ENCODE data around the gene TMEM115. TPM values are rescaled to one million over a fixed set of nuclear protein-coding genes. Genes with fewer than 3 reads are reported as not detected.

TMEM115 gene
- total and polyA plus RNA-seq, 10 of the 15 experiments (the other 5 are each of a cell fraction or from before 2014, with no cell fraction given), result 1.9 to 18.7 (median 13.2) TPM

- no peak overlapping the region for H3K4me2 ChIP-seq (ENCODE audit: control insufficient read depth, insufficient read depth)
- SMC1A ChIA-PET (ENCODE audit: uncharacterized antibody, unreplicated experiment), result no interaction called here
- no peak overlapping the region for H3K27ac ChIP-seq (ENCODE audit: control insufficient read depth, insufficient read depth)
- H3K79me2 ChIP-seq (ENCODE audit: control insufficient read depth, insufficient read depth, low read length), result peaks cover 38% of the 10 kb centered on the region
- no peaks in the 10 kb centered on the region for H3K27me3 ChIP-seq (replicated peaks in 1 of 2; ENCODE audit: control insufficient read depth in 2 of 2, insufficient read depth in 2 of 2, low read length in 1 of 2)
- CTCF ChIA-PET, result no interaction called here
- POLR2A ChIA-PET, result no interaction called here
- intact Hi-C loops (cut with micrococcal nuclease; ENCODE audit: unreplicated experiment), result no loop called here
- no peak overlapping the region for H2AFZ ChIP-seq (ENCODE audit: control insufficient read depth, low read depth, low read length)
- H3K36me3 ChIP-seq (ENCODE audit: control insufficient read depth in 2 of 2, insufficient read depth in 2 of 2, low read length in 1 of 2), result peaks cover 23 to 27% of the 10 kb centered on the region in 2 experiments
- H4K20me1 ChIP-seq (ENCODE audit: control insufficient read depth, insufficient read depth), result no peaks in the 10 kb centered on the region; the same call in 1 of the 2 replicates
- no TSS peak for BruUV-seq (replicated peaks)
- DNase-seq (ENCODE audit: low read depth, low spot score) (no peak), ATAC-seq (no peak), FAIRE-seq (no peak)
- TF ChIP-seq POLR2A (IDR thresholded peaks at IDR 0.05; ENCODE audit: low read depth, low read length) (peak; percentile 10; the same call in 1 of the 2 replicates), BRCA1 (IDR thresholded peaks at IDR 0.05; ENCODE audit: low read depth, low read length) (no peak)
- in situ Hi-C loops (cut with MboI), result loop anchor here (10.0 kb wide), 1 partner anchor 1064 kb away; the partner anchor contains the start of gene RBM15B
- WGBS (ENCODE audit: insufficient coverage, insufficient replicate concordance, low lambda C conversion rate, missing lambda C conversion rate), result 91% methylated on average over 10 of the region's 10 CpGs
- H3K4me3 ChIP-seq, result no peak overlapping the region
- peaks cover 12% of the 10 kb centered on the region for H3K4me1 ChIP-seq (ENCODE audit: control insufficient read depth, insufficient read depth, low read length)
- H3K9me3 ChIP-seq (replicated peaks; ENCODE audit: control insufficient read depth, insufficient read depth, low read length), result no peaks in the 10 kb centered on the region
- RAD21 ChIA-PET (ENCODE audit: unreplicated experiment), result interaction anchor here (1.4 kb wide), 1 partner anchor 31 kb away, joined by 3 read pairs; the partner anchor contains the start of genes HYAL3 and NAA80
- no peak overlapping the region for H3K9ac ChIP-seq (ENCODE audit: control insufficient read depth, insufficient read depth, low read length)
Measured at GRCh38 chr3:50330330-50330729, 29.0 kb downstream of the TMEM115 start.

- ChIA-PET POLR2A (interaction anchor here (0.7 to 3.0 kb wide), 6 partner anchors 10 to 262 kb away, joined by 3 to 58 read pairs (median 6); partner anchors contain the start of genes CYB561D2, HYAL3, NAA80 and NPRL2), RAD21 (ENCODE audit: unreplicated experiment) (interaction anchor here (1.4 to 3.4 kb wide), 3 partner anchors 9 to 29 kb away, joined by 3 to 21 read pairs (median 8); partner anchors contain the start of genes HYAL3 and NAA80), CTCF (interaction anchor here (1.0 to 2.0 kb wide), 8 partner anchors 9 to 214 kb away, joined by 3 to 12 read pairs (median 4); partner anchors contain the start of genes HYAL3 and NAA80), SMC1A (ENCODE audit: uncharacterized antibody, unreplicated experiment) (interaction anchor here (1.1 to 1.9 kb wide), 3 partner anchors 9 to 29 kb away, joined by 3 to 20 read pairs (median 4); partner anchors contain the start of genes HYAL3 and NAA80)
- in situ Hi-C loops (cut with MboI), result no loop called here
- peak; percentile 81 for DNase-seq (ENCODE audit: low read depth, low spot score)
- Histone ChIP-seq H3K4me2 (ENCODE audit: control insufficient read depth, insufficient read depth) (peak within 1 kb of the TSS; percentile 93), H4K20me1 (ENCODE audit: control insufficient read depth, insufficient read depth) (no peaks in the 10 kb centered on the region), H3K36me3 (ENCODE audit: control insufficient read depth in 2 of 2, insufficient read depth in 2 of 2, low read length in 1 of 2) (peaks cover 16 to 26% of the 10 kb centered on the region in 2 experiments), H2AFZ (ENCODE audit: control insufficient read depth, low read depth, low read length) (peak within 1 kb of the TSS; percentile 76), H3K4me3 (peak within 1 kb of the TSS; percentile 90), H3K27me3 (replicated peaks in 1 of 2; ENCODE audit: control insufficient read depth in 2 of 2, insufficient read depth in 2 of 2, low read length in 1 of 2) (no peaks in the 10 kb centered on the region), H3K79me2 (ENCODE audit: control insufficient read depth, insufficient read depth, low read length) (peaks cover 17% of the 10 kb centered on the region), H3K4me1 (ENCODE audit: control insufficient read depth, insufficient read depth, low read length) (peaks cover 3% of the 10 kb centered on the region; the same call in 1 of the 2 replicates), H3K9me3 (replicated peaks; ENCODE audit: control insufficient read depth, insufficient read depth, low read length) (no peaks in the 10 kb centered on the region), H3K27ac (ENCODE audit: control insufficient read depth, insufficient read depth) (peak within 1 kb of the TSS; percentile 69), H3K9ac (ENCODE audit: control insufficient read depth, insufficient read depth, low read length) (peak within 1 kb of the TSS; percentile 98)
- peak; percentile 86 for FAIRE-seq
- TSS peak; percentile 90 for BruUV-seq (replicated peaks)
- ATAC-seq, result peak; percentile 96
- 2% methylated on average over 53 of the region's 55 CpGs for WGBS (ENCODE audit: insufficient coverage, insufficient replicate concordance, low lambda C conversion rate, missing lambda C conversion rate)
- intact Hi-C loops (cut with micrococcal nuclease; ENCODE audit: unreplicated experiment), result no loop called here
- TF ChIP-seq DPF2 (IDR thresholded peaks at IDR 0.05), result 0 out of 2 replicates have a peak, but pooled peaks have one; percentile 57
- TF ChIP-seq CREB1 (IDR thresholded peaks at IDR 0.05; ENCODE audit: low read depth), result peak; percentile 92
- peak; percentile 9; the same call in 1 of the 2 replicates for TF ChIP-seq NFYA (IDR thresholded peaks at IDR 0.05; ENCODE audit: borderline replicate concordance, low read depth, low read length)
- TF ChIP-seq EED (IDR thresholded peaks at IDR 0.05; ENCODE audit: low read depth), result 0 out of 2 replicates have a peak, but pooled peaks have one; percentile 25
- TF ChIP-seq PAX5 (IDR thresholded peaks at IDR 0.05; ENCODE audit: borderline replicate concordance, low read depth, low read length), result 0 out of 2 replicates have a peak, but pooled peaks have one; percentile 22
- TF ChIP-seq RELA (IDR thresholded peaks at IDR 0.05; ENCODE audit: borderline replicate concordance, partially characterized antibody), result no peak
- no peak for TF ChIP-seq HSF1 (IDR thresholded peaks at IDR 0.05; ENCODE audit: low read depth, low read length)
- TF ChIP-seq ATF7 (IDR thresholded peaks at IDR 0.05; ENCODE audit: low read depth), result no peak
- TF ChIP-seq USF1 (IDR thresholded peaks at IDR 0.05; ENCODE audit: borderline replicate concordance, extremely low read length, insufficient read depth, low read depth, low read length), result no peak
- TF ChIP-seq TCF7 (IDR thresholded peaks at IDR 0.05; ENCODE audit: borderline replicate concordance), result no peak
Measured at GRCh38 chr3:50327943-50328691, 31.2 kb downstream of the TMEM115 start, which contains the start of gene TUSC2. TSS of gene TUSC2 (minus strand) at chr3:50328223. CDS start at chr3:50328099, 124 bp downstream.
